SK-N-SH treated with all-trans-retinoic acid at 6 μM for 48 hours (cell line): ENCODE data around the gene SMIM41.

Experiments used
- ARNTL ChIP-seq: fragments of 450-650 bp; formaldehyde crosslinking; IDR thresholded peaks from 2 replicates; pipeline ENCODE4 v1.5.0; 2020; ENCODE audit warnings: low read depth, mild to moderate bottlenecking, moderate library complexity, borderline replicate concordance
- CREB5 ChIP-seq: fragments of 250-450 bp; sonication (Bioruptor Pico); IDR thresholded peaks from 2 replicates; pipeline ENCODE4 v1.5.1; 2020; ENCODE audit warnings: low read depth, mild to moderate bottlenecking, moderate library complexity
- ESRRG ChIP-seq: fragments of 250-450 bp; sonication (Bioruptor Pico); IDR thresholded peaks from 2 replicates; pipeline ENCODE4 v1.6.1; 2021; ENCODE audit warnings: mild to moderate bottlenecking
- ISL1 ChIP-seq: fragments of 250-450 bp; sonication (Bioruptor Pico); IDR thresholded peaks from 2 replicates; pipeline ENCODE4 v2.1.2; 2022; ENCODE audit warnings: mild to moderate bottlenecking, moderate library complexity
- PATZ1 ChIP-seq: fragments of 250-450 bp; sonication (Bioruptor Pico); IDR thresholded peaks from 2 replicates; pipeline ENCODE4 v1.8.0; 2020; ENCODE audit warnings: mild to moderate bottlenecking, moderate library complexity, borderline replicate concordance
- POU6F1 ChIP-seq: fragments of 250-450 bp; sonication (Bioruptor Pico); IDR thresholded peaks from 2 replicates; pipeline ENCODE4 v1.8.0; 2021; ENCODE audit warnings: low read depth, mild to moderate bottlenecking, moderate library complexity, borderline replicate concordance
- TCF4 ChIP-seq: fragments of 250-450 bp; sonication (Bioruptor Pico); IDR thresholded peaks from 2 replicates; pipeline ENCODE4 v1.8.0; 2021; ENCODE audit warnings: mild to moderate bottlenecking, moderate library complexity, borderline replicate concordance
- TSHZ2 ChIP-seq: fragments of 250-450 bp; sonication (Bioruptor Pico); IDR thresholded peaks from 2 replicates; pipeline ENCODE4 v1.5.0; 2020; ENCODE audit warnings: mild to moderate bottlenecking, moderate library complexity
- ZC3H10 ChIP-seq: fragments of 250-450 bp; sonication (Bioruptor Pico); IDR thresholded peaks from 2 replicates; pipeline ENCODE4 v1.5.1; 2021; ENCODE audit warnings: mild to moderate bottlenecking, moderate library complexity
- ZFP3 ChIP-seq: fragments of 250-450 bp; sonication (Bioruptor Pico); IDR thresholded peaks from 2 replicates; pipeline ENCODE4 v1.5.0; 2020; ENCODE audit warnings: mild to moderate bottlenecking, moderate library complexity
- ZFP30 ChIP-seq: fragments of 450-650 bp; formaldehyde crosslinking; IDR thresholded peaks from 2 replicates; pipeline ENCODE4 v1.5.0; 2022; ENCODE audit warnings: mild to moderate bottlenecking, moderate library complexity

GRCh38 chr12:52089491-52089890 lies 10.0 kb downstream of the SMIM41 start:
- no peak for TF ChIP-seq ZFP30
- no peak for TF ChIP-seq ZC3H10 (CRISPR knock-in tag)
- no peak for TF ChIP-seq PATZ1
- TF ChIP-seq TSHZ2 (CRISPR knock-in tag): no peak
- no peak for TF ChIP-seq ARNTL (CRISPR knock-in tag)
- TF ChIP-seq ESRRG (CRISPR knock-in tag): no peak
- no peak for TF ChIP-seq ZFP3 (CRISPR knock-in tag)
- TF ChIP-seq TCF4 (CRISPR knock-in tag): no peak
- TF ChIP-seq CREB5: no peak
- TF ChIP-seq ISL1 (CRISPR knock-in tag): no peak
- no peak for TF ChIP-seq POU6F1 (CRISPR knock-in tag)
